PC-9 (cell line): Measurements from ENCODE around the gene C6orf15. TPM values are rescaled to one million over a fixed set of nuclear protein-coding genes. Genes with fewer than 3 reads are reported as not detected.
A peak's percentile ranks its signal among the peaks of the same experiment; 100 is the strongest.

Experiments used
- BruUV-seq: library from RNA; stranded (reverse); fragments of 400-500 nt; replicated peaks from 2 replicates; lab custom pipeline; 2021; lab: Mats Ljungman, UMichigan
- CTCF ChIA-PET: fragments of 300-600 bp; sonication (Branson Sonifier 250); formaldehyde crosslinking; loops from one replicate; lab custom pipeline; 2022; ENCODE audit warnings: antibody characterized with exemption; lab: Charles Lee
- POLR2A ChIA-PET: fragments of 300-600 bp; sonication (Branson Sonifier 250); formaldehyde crosslinking; loops from one replicate; lab custom pipeline; 2022; ENCODE audit warnings: antibody characterized with exemption; ENCODE audit not compliant: unreplicated experiment; lab: Charles Lee
- DNase-seq, 2 experiments: peaks; one replicate each; pipeline versions ENCODE4 v3.0.0 to v3.0.0-alpha.2; 2015 to 2022; ENCODE audit warnings: mixed read lengths in 1 of 2
- H2AFZ ChIP-seq: fragments of 200-600 bp; sonication (generic); 2 replicates; pipeline ENCODE4 v1.8.1; 2017; ENCODE audit warnings: antibody characterized with exemption
- H3F3A ChIP-seq: fragments of 200-600 bp; sonication (generic); 2 replicates; pipeline ENCODE4 v1.8.1; 2017; ENCODE audit warnings: antibody characterized with exemption, mild to moderate bottlenecking, low read depth; ENCODE audit not compliant: insufficient read depth
- H3K27ac ChIP-seq: fragments of 200-600 bp; sonication (generic); 2 replicates; pipeline ENCODE4 v1.6.1; 2016; ENCODE audit warnings: mixed run types
- H3K27me3 ChIP-seq: fragments of 200-600 bp; sonication (generic); 2 replicates; pipeline ENCODE4 v1.6.1; 2016; ENCODE audit warnings: low read depth, mixed run types; ENCODE audit not compliant: insufficient read depth
- H3K36me3 ChIP-seq: fragments of 200-600 bp; sonication (generic); 2 replicates; pipeline ENCODE4 v1.6.1; 2016; ENCODE audit warnings: low read depth, mixed run types
- H3K4me1 ChIP-seq: fragments of 200-600 bp; sonication (generic); replicated peaks from 2 replicates; pipeline ENCODE4 v1.6.1; 2016; ENCODE audit warnings: mixed run types; ENCODE audit not compliant: insufficient read depth
- H3K4me2 ChIP-seq: fragments of 200-600 bp; sonication (generic); 2 replicates; pipeline ENCODE4 v1.6.1; 2017; ENCODE audit warnings: mixed run types
- H3K4me3 ChIP-seq: fragments of 200-600 bp; sonication (generic); 2 replicates; pipeline ENCODE4 v1.6.1; 2016; ENCODE audit warnings: mixed run types
- H3K79me2 ChIP-seq: fragments of 200-600 bp; sonication (generic); 2 replicates; pipeline ENCODE4 v1.6.1; 2017; ENCODE audit warnings: low read depth, mixed run types
- H3K9me2 ChIP-seq: fragments of 200-600 bp; sonication (generic); 2 replicates; pipeline ENCODE4 v1.8.1; 2017; ENCODE audit warnings: mild to moderate bottlenecking; ENCODE audit not compliant: insufficient read depth
- H3K9me3 ChIP-seq: fragments of 200-600 bp; sonication (generic); 2 replicates; pipeline ENCODE4 v1.8.1; 2016; ENCODE audit warnings: low read depth; ENCODE audit not compliant: insufficient read depth
- H4K20me1 ChIP-seq: fragments of 200-600 bp; sonication (generic); 2 replicates; pipeline ENCODE4 v1.8.1; 2017; ENCODE audit not compliant: insufficient read depth
- CTCF ChIP-seq: fragments of 200-600 bp; sonication (generic); conservative IDR thresholded peaks from 2 replicates; pipeline ENCODE4 v1.6.1; 2017; ENCODE audit warnings: mixed run types, antibody characterized with exemption, mild to moderate bottlenecking, moderate library complexity
- EZH2 ChIP-seq: fragments of 200-600 bp; sonication (generic); IDR thresholded peaks from 2 replicates; pipeline ENCODE4 v1.8.0; 2017; ENCODE audit warnings: antibody characterized with exemption, low read depth
- intact Hi-C: fragments of 100-400 bp; cut with micrococcal nuclease; formaldehyde crosslinking; loops from one replicate; pipeline ENCODE4 v1.10.0; 2022; ENCODE audit not compliant: unreplicated experiment
- total RNA-seq: library from RNA; stranded (reverse); gene quantifications from 2 replicates; pipeline ENCODE4 v1.2.3, GENCODE V29; 2021

C6orf15 gene
- total RNA-seq, 1 experiment from 2014 or later: 21.6 TPM

DNA sequence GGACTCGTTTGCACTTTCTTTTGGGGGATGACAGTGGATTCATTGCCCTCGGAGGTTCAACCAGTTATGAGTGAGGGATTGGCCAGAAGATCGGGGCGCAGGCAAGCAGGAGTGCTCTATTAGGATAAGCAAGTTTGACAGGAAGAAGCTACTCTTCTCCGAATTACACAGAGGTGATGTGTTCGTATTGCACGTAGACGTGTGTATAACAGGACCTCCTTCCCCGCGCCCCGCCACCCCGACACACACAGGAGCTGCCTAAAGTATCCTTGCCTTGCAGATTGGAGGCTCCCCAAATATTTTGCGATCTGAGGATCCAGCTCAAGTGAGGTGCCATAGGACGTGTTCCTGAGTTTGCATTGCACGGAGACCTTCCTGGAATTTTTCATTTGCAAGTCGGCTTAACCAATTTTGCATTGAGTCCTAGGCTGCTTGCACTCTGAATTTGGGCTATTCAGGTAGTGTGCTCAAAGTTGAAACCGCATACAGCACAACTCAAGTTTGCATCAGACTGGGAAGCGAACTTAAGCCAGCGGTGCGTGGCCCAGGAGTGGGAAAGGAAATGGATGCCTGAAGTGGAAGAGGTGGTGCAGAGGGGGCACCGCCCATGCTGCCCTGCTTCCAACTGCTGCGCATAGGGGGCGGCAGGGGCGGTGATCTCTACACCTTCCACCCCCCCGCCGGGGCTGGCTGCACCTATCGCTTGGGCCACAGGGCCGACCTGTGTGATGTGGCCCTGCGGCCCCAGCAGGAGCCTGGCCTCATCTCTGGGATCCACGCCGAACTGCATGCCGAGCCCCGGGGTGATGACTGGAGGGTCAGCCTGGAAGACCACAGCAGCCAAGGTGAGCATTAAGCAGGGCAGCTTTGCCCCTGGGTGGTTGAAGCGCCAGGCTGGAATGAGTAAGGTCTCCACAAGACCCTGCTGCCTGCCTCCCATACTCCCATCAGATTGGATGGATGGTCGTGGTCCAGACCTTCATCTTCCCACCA lies 46.8 kb upstream of the C6orf15 start:
- H3K9me3 ChIP-seq: no peaks in the 10 kb centered on the region
- CTCF ChIA-PET: interaction anchor here (0.6 to 0.7 kb wide), 3 partner anchors 16 to 207 kb away, joined by 3 read pairs; no protein-coding TSS in a partner anchor
- H4K20me1 ChIP-seq: no peaks in the 10 kb centered on the region; the same call in 1 of the 2 replicates
- intact Hi-C loops: loop anchor here (1.0 to 2.0 kb wide), 2 partner anchors 10 to 34 kb away; no protein-coding TSS in a partner anchor
- TF ChIP-seq EZH2 (no peak), CTCF (no peak)
- H3K27me3 ChIP-seq: no peaks in the 10 kb centered on the region
- H3K79me2 ChIP-seq: no peaks in the 10 kb centered on the region
- H3K4me2 ChIP-seq: peak overlapping the region; percentile 81
- no peaks in the 10 kb centered on the region for H3K9me2 ChIP-seq
- peaks cover 16% of the 10 kb centered on the region for H3K4me1 ChIP-seq
- BruUV-seq: TSS peak; percentile 59
- H3F3A ChIP-seq: no peaks in the 10 kb centered on the region
- no peak overlapping the region for H3K27ac ChIP-seq
- peak in 1 of 2 experiments; percentile 40 for DNase-seq
- peak overlapping the region; percentile 89 for H3K4me3 ChIP-seq
- POLR2A ChIA-PET: interaction anchor here (0.5 to 0.9 kb wide), 6 partner anchors 10 to 946 kb away, joined by 3 to 11 read pairs (median 4); partner anchors contain the start of gene TRIM26
- H3K36me3 ChIP-seq: no peaks in the 10 kb centered on the region
- H2AFZ ChIP-seq: peak overlapping the region; percentile 96

GRCh38 chr6:31158140-31158862 lies 45.9 kb upstream of the C6orf15 start, which contains the start of gene TCF19:
Gene TCF19 (plus strand): TSS chr6:31158589. CDS start chr6:31159470, 881 bp downstream.
- POLR2A ChIA-PET: interaction anchor here (0.5 to 0.9 kb wide), 5 partner anchors 11 to 945 kb away, joined by 3 to 11 read pairs (median 4); partner anchors contain the start of gene TRIM26
- Histone ChIP-seq H3K4me1 (peaks cover 16% of the 10 kb centered on the region), H3K27ac (no peak within 1 kb of the TSS), H3K9me2 (no peaks in the 10 kb centered on the region), H3K79me2 (no peaks in the 10 kb centered on the region), H3K4me3 (peak within 1 kb of the TSS; percentile 89), H3K27me3 (no peaks in the 10 kb centered on the region), H3K36me3 (no peaks in the 10 kb centered on the region), H3K4me2 (peak within 1 kb of the TSS; percentile 94), H3F3A (no peaks in the 10 kb centered on the region), H4K20me1 (no peaks in the 10 kb centered on the region; the same call in 1 of the 2 replicates), H2AFZ (peak within 1 kb of the TSS; percentile 96), H3K9me3 (no peaks in the 10 kb centered on the region)
- no TSS peak for BruUV-seq
- TF ChIP-seq CTCF (no peak), EZH2 (no peak)
- DNase-seq: peak; percentile 96 to 100
- CTCF ChIA-PET: interaction anchor here (0.6 to 1.2 kb wide), 5 partner anchors 15 to 208 kb away, joined by 3 to 4 read pairs (median 3); no protein-coding TSS in a partner anchor
- intact Hi-C loops: loop anchor here (1.0 to 2.0 kb wide), 2 partner anchors 11 to 34 kb away; no protein-coding TSS in a partner anchor
